Activated CD4-positive, alpha-beta T cell treated with anti-CD3 and anti-CD28 coated beads, Interleukin-2, amount 50 U/mL, for 16 hours (primary cell): ENCODE data around the gene ZNF827.

ENCODE experiments used
- DNase-seq: peaks from one replicate; pipeline ENCODE4 v3.0.0-alpha.2; 2020

The ZNF827 gene

GRCh38 chr4:145934434-145935047, 4.1 kb downstream of the ZNF827 start:
- DNase-seq: no peak

GRCh38 chr4:145933134-145933533, 5.5 kb downstream of the ZNF827 start:
- no peak for DNase-seq

GRCh38 chr4:145931403-145931802, 7.2 kb downstream of the ZNF827 start:
- no peak for DNase-seq

GRCh38 chr4:145930592-145930991, 8.0 kb downstream of the ZNF827 start:
- no peak for DNase-seq

GRCh38 chr4:145929415-145930178, 9.0 kb downstream of the ZNF827 start:
- DNase-seq: no peak

- DNase-seq: no peak
Measured at GRCh38 chr4:145928748-145929147, 9.9 kb downstream of the ZNF827 start.

GRCh38 chr4:145927030-145927429, 11.6 kb downstream of the ZNF827 start:
- no peak for DNase-seq

- no peak for DNase-seq
Measured at GRCh38 chr4:145921231-145921630, 17.4 kb downstream of the ZNF827 start.

GRCh38 chr4:145920205-145920604, 18.4 kb downstream of the ZNF827 start:
- DNase-seq: no peak

- DNase-seq: no peak
Measured at GRCh38 chr4:145912376-145912775, 26.2 kb downstream of the ZNF827 start.

GRCh38 chr4:145909773-145910172, 28.9 kb downstream of the ZNF827 start:
- DNase-seq: no peak

GRCh38 chr4:145909281-145909715, 29.3 kb downstream of the ZNF827 start:
- no peak for DNase-seq

- no peak for DNase-seq
Measured at GRCh38 chr4:145907812-145908211, 30.8 kb downstream of the ZNF827 start.

- DNase-seq: no peak
Measured at GRCh38 chr4:145907390-145907789, 31.2 kb downstream of the ZNF827 start.

GRCh38 chr4:145904413-145905177, 34.0 kb downstream of the ZNF827 start:
- no peak for DNase-seq

- DNase-seq: no peak
Measured at GRCh38 chr4:145902522-145902921, 36.1 kb downstream of the ZNF827 start.

- no peak for DNase-seq
Measured at GRCh38 chr4:145899886-145900460, 38.6 kb downstream of the ZNF827 start.

- DNase-seq: no peak
Measured at GRCh38 chr4:145898926-145899531, 39.6 kb downstream of the ZNF827 start.

- DNase-seq: no peak
Measured at GRCh38 chr4:145898466-145898865, 40.2 kb downstream of the ZNF827 start.

- DNase-seq: no peak
Measured at GRCh38 chr4:145895056-145895455, 43.6 kb downstream of the ZNF827 start.

- no peak for DNase-seq
Measured at GRCh38 chr4:145891958-145892357, 46.7 kb downstream of the ZNF827 start.

- DNase-seq: no peak
Measured at GRCh38 chr4:145890689-145891088, 47.9 kb downstream of the ZNF827 start.

- no peak for DNase-seq
Measured at GRCh38 chr4:145888393-145888792, 50.2 kb downstream of the ZNF827 start.
